PC-3 (cell line): ENCODE results near the gene PIP5K1C.

Source experiments
- EZH2 ChIP-seq: fragments of 300-600 bp; sonication (generic); IDR thresholded peaks from one replicate; pipeline ENCODE4 v1.6.1; 2017; ENCODE audit warnings: antibody characterized with exemption, mild to moderate bottlenecking, low read length; ENCODE audit not compliant: unreplicated experiment
- TF ChIP-seq, protein P1 (sequence below): fragments of 300-600 bp; sonication (generic); conservative IDR thresholded peaks from 2 replicates; pipeline ENCODE4 v1.5.1; 2017; ENCODE audit warnings: antibody characterized with exemption, low read depth, mild to moderate bottlenecking, low read length

- TF ChIP-seq, protein P1, sequence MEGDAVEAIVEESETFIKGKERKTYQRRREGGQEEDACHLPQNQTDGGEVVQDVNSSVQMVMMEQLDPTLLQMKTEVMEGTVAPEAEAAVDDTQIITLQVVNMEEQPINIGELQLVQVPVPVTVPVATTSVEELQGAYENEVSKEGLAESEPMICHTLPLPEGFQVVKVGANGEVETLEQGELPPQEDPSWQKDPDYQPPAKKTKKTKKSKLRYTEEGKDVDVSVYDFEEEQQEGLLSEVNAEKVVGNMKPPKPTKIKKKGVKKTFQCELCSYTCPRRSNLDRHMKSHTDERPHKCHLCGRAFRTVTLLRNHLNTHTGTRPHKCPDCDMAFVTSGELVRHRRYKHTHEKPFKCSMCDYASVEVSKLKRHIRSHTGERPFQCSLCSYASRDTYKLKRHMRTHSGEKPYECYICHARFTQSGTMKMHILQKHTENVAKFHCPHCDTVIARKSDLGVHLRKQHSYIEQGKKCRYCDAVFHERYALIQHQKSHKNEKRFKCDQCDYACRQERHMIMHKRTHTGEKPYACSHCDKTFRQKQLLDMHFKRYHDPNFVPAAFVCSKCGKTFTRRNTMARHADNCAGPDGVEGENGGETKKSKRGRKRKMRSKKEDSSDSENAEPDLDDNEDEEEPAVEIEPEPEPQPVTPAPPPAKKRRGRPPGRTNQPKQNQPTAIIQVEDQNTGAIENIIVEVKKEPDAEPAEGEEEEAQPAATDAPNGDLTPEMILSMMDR: no peak
- TF ChIP-seq EZH2: no peak
Measured at GRCh38 chr19:3699741-3700241, 477 bp downstream of the PIP5K1C start.
